GM23338 (cell line): ENCODE measurements around the gene RAP1A. TPM values are rescaled to one million over a fixed set of nuclear protein-coding genes. Genes with fewer than 3 reads are reported as not detected.
A peak's percentile ranks its signal among the peaks of the same experiment; 100 is the strongest.

Experiments
- ATAC-seq: fragments of 200-7000 bp; cut with Tn5 transposase; 3 replicates; pipeline ENCODE4 v1.9.1; 2020
- DNase-seq: peaks from one replicate; pipeline ENCODE4 v3.0.0-alpha.2; 2015; ENCODE audit warnings: low spot score
- H2AFZ ChIP-seq: fragments of 200-600 bp; sonication (generic); 2 replicates; pipeline ENCODE4 v1.8.0; 2016; ENCODE audit warnings: antibody characterized with exemption, mild to moderate bottlenecking, moderate library complexity
- H3F3A ChIP-seq: fragments of 200-600 bp; sonication (generic); replicated peaks from 2 replicates; pipeline ENCODE4 v1.8.0; 2017; ENCODE audit warnings: antibody characterized with exemption, mixed run types, low read depth
- H3K27ac ChIP-seq: fragments of 200-600 bp; sonication (generic); 2 replicates; pipeline ENCODE4 v1.6.1; 2016; ENCODE audit warnings: low read depth
- H3K27me3 ChIP-seq: fragments of 200-600 bp; sonication (generic); 2 replicates; pipeline ENCODE4 v1.8.0; 2016; ENCODE audit warnings: mild to moderate bottlenecking, mixed run types, moderate library complexity; ENCODE audit not compliant: insufficient read depth
- H3K36me3 ChIP-seq: fragments of 200-600 bp; sonication (generic); 2 replicates; pipeline ENCODE4 v1.8.0; 2016; ENCODE audit warnings: mild to moderate bottlenecking; ENCODE audit not compliant: insufficient read depth
- H3K4me1 ChIP-seq: fragments of 200-600 bp; sonication (generic); 2 replicates; pipeline ENCODE4 v1.8.0; 2016; ENCODE audit warnings: mild to moderate bottlenecking, moderate library complexity; ENCODE audit not compliant: insufficient read depth
- H3K4me2 ChIP-seq: fragments of 200-600 bp; sonication (generic); 2 replicates; pipeline ENCODE4 v1.7.1; 2017; ENCODE audit warnings: mixed run types
- H3K4me3 ChIP-seq: fragments of 200-600 bp; sonication (generic); 2 replicates; pipeline ENCODE4 v1.6.1; 2016; ENCODE audit warnings: mixed run types
- H3K79me2 ChIP-seq: fragments of 200-600 bp; sonication (generic); replicated peaks from 2 replicates; pipeline ENCODE4 v1.8.0; 2017; ENCODE audit warnings: mild to moderate bottlenecking; ENCODE audit not compliant: insufficient read depth
- H3K9me2 ChIP-seq: fragments of 200-600 bp; sonication (generic); 2 replicates; pipeline ENCODE4 v1.8.0; 2017; ENCODE audit not compliant: insufficient read depth
- H4K20me1 ChIP-seq: fragments of 200-600 bp; sonication (generic); replicated peaks from 2 replicates; pipeline ENCODE4 v1.8.0; 2017; ENCODE audit warnings: mild to moderate bottlenecking; ENCODE audit not compliant: insufficient read depth
- H3K27ac Mint-ChIP-seq: 2 replicates; pipeline ENCODE4 v1.8.0; 2020; ENCODE audit warnings: inconsistent platforms, mild to moderate bottlenecking, moderate library complexity, mixed read lengths
- H3K27me3 Mint-ChIP-seq: 3 replicates; pipeline ENCODE4 v1.8.0; 2022; ENCODE audit warnings: low read depth, mild to moderate bottlenecking, moderate library complexity, mixed read lengths, inconsistent platforms; ENCODE audit not compliant: insufficient read depth, poor library complexity
- H3K36me3 Mint-ChIP-seq: 3 replicates; pipeline ENCODE4 v1.8.0; 2021; ENCODE audit warnings: low read depth, mild to moderate bottlenecking, inconsistent platforms, moderate library complexity, mixed read lengths
- H3K4me1 Mint-ChIP-seq: 3 replicates; pipeline ENCODE4 v1.8.0; 2020; ENCODE audit warnings: mild to moderate bottlenecking, inconsistent platforms, mixed read lengths
- H3K4me3 Mint-ChIP-seq: 3 replicates; pipeline ENCODE4 v1.8.0; 2021; ENCODE audit warnings: moderate library complexity, mild to moderate bottlenecking, inconsistent platforms, mixed read lengths
- H3K9me3 Mint-ChIP-seq: 3 replicates; pipeline ENCODE4 v1.8.0; 2020; ENCODE audit warnings: moderate library complexity, mild to moderate bottlenecking, inconsistent platforms, mixed read lengths
- EZH2phosphoT487 ChIP-seq: fragments of 200-600 bp; sonication (generic); IDR thresholded peaks from one replicate; pipeline ENCODE4 v1.8.1; 2018; ENCODE audit warnings: antibody characterized with exemption; ENCODE audit not compliant: unreplicated experiment
- JUNB ChIP-seq: IDR thresholded peaks from one replicate; pipeline ENCODE4 v1.6.1; 2016; ENCODE audit warnings: antibody characterized with exemption; ENCODE audit not compliant: unreplicated experiment
- NANOG ChIP-seq: IDR thresholded peaks from 2 replicates; pipeline ENCODE4 v1.6.1; 2016; ENCODE audit warnings: antibody characterized with exemption, borderline replicate concordance
- STAT1 ChIP-seq: IDR thresholded peaks from one replicate; pipeline ENCODE4 v1.6.1; 2016; ENCODE audit warnings: antibody characterized with exemption; ENCODE audit not compliant: unreplicated experiment
- polyA plus RNA-seq: library from polyadenylated mRNA; unstranded; fragments of >200 nt; fragmentation: Nextera tagmentation; extraction: Ambion mirVana; gene quantifications from 2 replicates; pipeline ENCODE4 v1.2.1, GENCODE V29; 2016
- total RNA-seq: library from RNA; depleted of rRNA; stranded (reverse); fragments of >200 nt; shearing (Covaris generic); gene quantifications from 2 replicates; pipeline ENCODE4 v1.2.3, GENCODE V29; 2014
- TF ChIP-seq, protein P1 (sequence below): fragments of 250-450 bp; sonication (Bioruptor Pico); IDR thresholded peaks from 2 replicates; pipeline ENCODE4 v1.5.0; 2020; ENCODE audit warnings: mild to moderate bottlenecking, moderate library complexity
- TF ChIP-seq, protein P2 (sequence below), 2 experiments: fragments of 200-600 bp in 1 of 2; sonication (generic) in 1 of 2; conservative IDR thresholded peaks; 2 replicates each; pipeline versions ENCODE4 v1.5.1 to v1.6.1; 2016 to 2017; ENCODE audit warnings: antibody characterized with exemption in 2 of 2, low read depth in 2 of 2, mild to moderate bottlenecking in 2 of 2, moderate library complexity in 1 of 2

Gene RAP1A
- total and polyA plus RNA-seq, 2 experiments from 2014 or later = 16.2 to 23.0 TPM

DNA sequence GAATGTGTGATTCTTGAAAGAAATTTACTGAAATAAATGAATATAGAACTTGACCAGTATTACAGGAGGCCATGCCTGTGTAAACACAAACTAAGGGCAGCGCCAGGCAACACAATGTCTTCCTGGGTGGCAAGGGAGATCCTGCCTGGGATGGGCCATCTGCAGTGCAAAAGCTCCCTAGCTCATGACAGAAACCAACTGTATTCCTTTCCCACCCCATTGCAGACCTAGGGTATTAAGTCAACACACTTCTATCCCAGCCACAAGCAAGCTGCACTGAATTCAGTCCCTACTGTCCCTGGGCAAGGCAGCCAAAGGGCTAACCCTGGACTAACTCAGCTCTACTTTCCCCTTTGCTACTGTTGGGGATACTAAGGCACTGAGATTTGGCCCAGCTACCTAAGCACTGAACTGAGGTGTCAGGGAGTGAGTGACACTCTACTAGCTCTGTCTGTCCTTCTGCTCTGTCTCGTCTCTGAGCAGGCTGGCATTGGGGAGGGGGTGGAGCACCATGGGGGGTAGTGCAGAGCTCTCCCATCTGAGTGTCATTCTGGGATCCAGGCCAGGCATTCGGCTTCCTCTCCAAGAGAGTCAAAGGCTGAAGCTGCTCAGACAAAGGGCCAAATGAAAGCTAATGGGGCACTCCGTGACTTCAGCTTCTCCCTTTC, 117.1 kb downstream of the RAP1A start (continued):
- TF ChIP-seq, protein P1, sequence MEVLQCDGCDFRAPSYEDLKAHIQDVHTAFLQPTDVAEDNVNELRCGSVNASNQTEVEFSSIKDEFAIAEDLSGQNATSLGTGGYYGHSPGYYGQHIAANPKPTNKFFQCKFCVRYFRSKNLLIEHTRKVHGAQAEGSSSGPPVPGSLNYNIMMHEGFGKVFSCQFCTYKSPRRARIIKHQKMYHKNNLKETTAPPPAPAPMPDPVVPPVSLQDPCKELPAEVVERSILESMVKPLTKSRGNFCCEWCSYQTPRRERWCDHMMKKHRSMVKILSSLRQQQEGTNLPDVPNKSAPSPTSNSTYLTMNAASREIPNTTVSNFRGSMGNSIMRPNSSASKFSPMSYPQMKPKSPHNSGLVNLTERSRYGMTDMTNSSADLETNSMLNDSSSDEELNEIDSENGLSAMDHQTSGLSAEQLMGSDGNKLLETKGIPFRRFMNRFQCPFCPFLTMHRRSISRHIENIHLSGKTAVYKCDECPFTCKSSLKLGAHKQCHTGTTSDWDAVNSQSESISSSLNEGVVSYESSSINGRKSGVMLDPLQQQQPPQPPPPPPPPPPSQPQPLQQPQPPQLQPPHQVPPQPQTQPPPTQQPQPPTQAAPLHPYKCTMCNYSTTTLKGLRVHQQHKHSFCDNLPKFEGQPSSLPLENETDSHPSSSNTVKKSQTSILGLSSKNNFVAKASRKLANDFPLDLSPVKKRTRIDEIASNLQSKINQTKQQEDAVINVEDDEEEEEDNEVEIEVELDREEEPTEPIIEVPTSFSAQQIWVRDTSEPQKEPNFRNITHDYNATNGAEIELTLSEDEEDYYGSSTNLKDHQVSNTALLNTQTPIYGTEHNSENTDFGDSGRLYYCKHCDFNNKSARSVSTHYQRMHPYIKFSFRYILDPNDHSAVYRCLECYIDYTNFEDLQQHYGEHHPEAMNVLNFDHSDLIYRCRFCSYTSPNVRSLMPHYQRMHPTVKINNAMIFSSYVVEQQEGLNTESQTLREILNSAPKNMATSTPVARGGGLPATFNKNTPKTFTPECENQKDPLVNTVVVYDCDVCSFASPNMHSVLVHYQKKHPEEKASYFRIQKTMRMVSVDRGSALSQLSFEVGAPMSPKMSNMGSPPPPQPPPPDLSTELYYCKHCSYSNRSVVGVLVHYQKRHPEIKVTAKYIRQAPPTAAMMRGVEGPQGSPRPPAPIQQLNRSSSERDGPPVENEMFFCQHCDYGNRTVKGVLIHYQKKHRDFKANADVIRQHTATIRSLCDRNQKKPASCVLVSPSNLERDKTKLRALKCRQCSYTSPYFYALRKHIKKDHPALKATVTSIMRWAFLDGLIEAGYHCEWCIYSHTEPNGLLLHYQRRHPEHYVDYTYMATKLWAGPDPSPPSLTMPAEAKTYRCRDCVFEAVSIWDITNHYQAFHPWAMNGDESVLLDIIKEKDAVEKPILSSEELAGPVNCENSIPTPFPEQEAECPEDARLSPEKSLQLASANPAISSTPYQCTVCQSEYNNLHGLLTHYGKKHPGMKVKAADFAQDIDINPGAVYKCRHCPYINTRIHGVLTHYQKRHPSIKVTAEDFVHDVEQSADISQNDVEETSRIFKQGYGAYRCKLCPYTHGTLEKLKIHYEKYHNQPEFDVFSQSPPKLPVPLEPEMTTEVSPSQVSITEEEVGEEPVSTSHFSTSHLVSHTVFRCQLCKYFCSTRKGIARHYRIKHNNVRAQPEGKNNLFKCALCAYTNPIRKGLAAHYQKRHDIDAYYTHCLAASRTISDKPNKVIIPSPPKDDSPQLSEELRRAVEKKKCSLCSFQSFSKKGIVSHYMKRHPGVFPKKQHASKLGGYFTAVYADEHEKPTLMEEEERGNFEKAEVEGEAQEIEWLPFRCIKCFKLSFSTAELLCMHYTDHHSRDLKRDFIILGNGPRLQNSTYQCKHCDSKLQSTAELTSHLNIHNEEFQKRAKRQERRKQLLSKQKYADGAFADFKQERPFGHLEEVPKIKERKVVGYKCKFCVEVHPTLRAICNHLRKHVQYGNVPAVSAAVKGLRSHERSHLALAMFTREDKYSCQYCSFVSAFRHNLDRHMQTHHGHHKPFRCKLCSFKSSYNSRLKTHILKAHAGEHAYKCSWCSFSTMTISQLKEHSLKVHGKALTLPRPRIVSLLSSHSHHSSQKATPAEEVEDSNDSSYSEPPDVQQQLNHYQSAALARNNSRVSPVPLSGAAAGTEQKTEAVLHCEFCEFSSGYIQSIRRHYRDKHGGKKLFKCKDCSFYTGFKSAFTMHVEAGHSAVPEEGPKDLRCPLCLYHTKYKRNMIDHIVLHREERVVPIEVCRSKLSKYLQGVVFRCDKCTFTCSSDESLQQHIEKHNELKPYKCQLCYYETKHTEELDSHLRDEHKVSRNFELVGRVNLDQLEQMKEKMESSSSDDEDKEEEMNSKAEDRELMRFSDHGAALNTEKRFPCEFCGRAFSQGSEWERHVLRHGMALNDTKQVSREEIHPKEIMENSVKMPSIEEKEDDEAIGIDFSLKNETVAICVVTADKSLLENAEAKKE (CRISPR knock-in tag) = no peak
- no peak for TF ChIP-seq EZH2phosphoT487

DNA sequence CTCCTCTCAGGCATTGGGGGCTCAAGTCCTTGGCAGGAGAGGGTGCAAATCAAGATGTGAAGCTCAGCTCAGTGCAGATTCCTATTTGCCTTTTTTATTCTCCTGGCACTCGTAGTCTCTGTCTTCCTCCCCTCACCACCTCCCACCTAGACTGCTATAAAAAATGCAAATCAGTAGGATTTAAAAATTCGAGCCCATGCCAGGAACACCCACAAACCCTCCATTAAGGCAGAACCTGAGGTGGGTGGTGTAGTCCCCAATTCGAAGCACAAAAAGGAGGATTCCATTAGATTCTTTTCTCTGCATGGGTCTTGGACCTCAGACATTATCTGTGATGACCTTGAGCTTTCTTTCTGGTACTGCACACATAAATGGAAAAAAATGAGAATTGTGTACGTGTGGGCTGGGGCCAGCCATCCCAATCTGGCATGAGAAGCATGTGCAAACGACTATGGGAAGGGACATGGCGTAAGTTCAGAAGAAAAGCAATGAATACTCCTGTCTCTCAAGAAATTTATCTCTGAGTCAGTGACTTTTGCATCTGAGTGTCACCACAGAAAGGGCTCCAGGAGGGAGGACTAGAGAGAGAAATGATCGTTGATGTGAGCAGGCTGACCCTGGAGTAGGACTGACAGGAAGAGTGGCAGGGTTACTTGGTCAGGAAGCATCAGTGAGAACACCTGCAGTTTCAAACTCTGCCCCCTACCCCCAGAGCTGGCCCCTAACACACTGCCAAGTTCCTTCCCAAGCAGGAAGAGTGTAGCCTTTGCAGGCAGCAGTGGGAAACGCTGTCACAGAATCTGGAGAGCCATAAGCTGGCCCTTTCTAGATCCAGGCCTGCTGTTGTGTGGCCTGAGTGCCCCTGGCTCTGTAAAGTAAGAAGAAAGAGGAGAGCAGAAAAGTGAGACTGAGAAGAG, 117.9 kb downstream of the RAP1A start:
- H3K4me1 Mint-ChIP-seq = peaks cover 11% of the 10 kb centered on the region
- Histone ChIP-seq H3K79me2 (peaks cover 38% of the 10 kb centered on the region), H3K27me3 (peaks cover 18% of the 10 kb centered on the region), H4K20me1 (peaks cover 12% of the 10 kb centered on the region; the same call in 1 of the 2 replicates), H3K4me3 (peak overlapping the region; percentile 95), H3F3A (peaks cover 29% of the 10 kb centered on the region), H3K4me1 (peaks cover 48% of the 10 kb centered on the region), H3K27ac (peak overlapping the region; percentile 81; the same call in 1 of the 2 replicates), H3K36me3 (no peaks in the 10 kb centered on the region), H3K4me2 (peak overlapping the region; percentile 95), H2AFZ (no peak overlapping the region), H3K9me2 (no peaks in the 10 kb centered on the region)
- no peak for ATAC-seq
- H3K27ac Mint-ChIP-seq = no peak overlapping the region
- peaks cover 22% of the 10 kb centered on the region for H3K27me3 Mint-ChIP-seq
- no peaks in the 10 kb centered on the region; the same call in 1 of the 3 replicates for H3K9me3 Mint-ChIP-seq
- no peak overlapping the region; the same call in 2 of the 3 replicates for H3K4me3 Mint-ChIP-seq
- DNase-seq = no peak
- H3K36me3 Mint-ChIP-seq = peaks cover 7% of the 10 kb centered on the region; the same call in 1 of the 3 replicates
- TF ChIP-seq NANOG (no peak), EZH2phosphoT487 (no peak), JUNB (no peak), STAT1 (no peak)
- TF ChIP-seq, protein P2, sequence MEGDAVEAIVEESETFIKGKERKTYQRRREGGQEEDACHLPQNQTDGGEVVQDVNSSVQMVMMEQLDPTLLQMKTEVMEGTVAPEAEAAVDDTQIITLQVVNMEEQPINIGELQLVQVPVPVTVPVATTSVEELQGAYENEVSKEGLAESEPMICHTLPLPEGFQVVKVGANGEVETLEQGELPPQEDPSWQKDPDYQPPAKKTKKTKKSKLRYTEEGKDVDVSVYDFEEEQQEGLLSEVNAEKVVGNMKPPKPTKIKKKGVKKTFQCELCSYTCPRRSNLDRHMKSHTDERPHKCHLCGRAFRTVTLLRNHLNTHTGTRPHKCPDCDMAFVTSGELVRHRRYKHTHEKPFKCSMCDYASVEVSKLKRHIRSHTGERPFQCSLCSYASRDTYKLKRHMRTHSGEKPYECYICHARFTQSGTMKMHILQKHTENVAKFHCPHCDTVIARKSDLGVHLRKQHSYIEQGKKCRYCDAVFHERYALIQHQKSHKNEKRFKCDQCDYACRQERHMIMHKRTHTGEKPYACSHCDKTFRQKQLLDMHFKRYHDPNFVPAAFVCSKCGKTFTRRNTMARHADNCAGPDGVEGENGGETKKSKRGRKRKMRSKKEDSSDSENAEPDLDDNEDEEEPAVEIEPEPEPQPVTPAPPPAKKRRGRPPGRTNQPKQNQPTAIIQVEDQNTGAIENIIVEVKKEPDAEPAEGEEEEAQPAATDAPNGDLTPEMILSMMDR (conservative IDR thresholded peaks at IDR 0.05; ENCODE audit: low read depth in 2 of 2) = no peak
